Endothelial cell (in vitro differentiated cells): ENCODE data around the gene NCAPG2. TPM values are rescaled to one million over a fixed set of nuclear protein-coding genes. Genes with fewer than 3 reads are reported as not detected.

Experiments used
- DNase-seq: peaks from one replicate; pipeline ENCODE4 v3.0.0; 2021; ENCODE audit warnings: low spot score
- H3K27ac Mint-ChIP-seq: one replicate; pipeline ENCODE4 v1.8.0; 2021; ENCODE audit warnings: mixed read lengths, inconsistent platforms; ENCODE audit not compliant: unreplicated experiment
- H3K27me3 Mint-ChIP-seq: one replicate; pipeline ENCODE4 v1.8.0; 2021; ENCODE audit warnings: mild to moderate bottlenecking, moderate library complexity, mixed read lengths, inconsistent platforms; ENCODE audit not compliant: unreplicated experiment
- H3K36me3 Mint-ChIP-seq: one replicate; pipeline ENCODE4 v1.8.0; 2021; ENCODE audit warnings: mild to moderate bottlenecking, low read depth, mixed read lengths, inconsistent platforms; ENCODE audit not compliant: unreplicated experiment
- H3K4me1 Mint-ChIP-seq: one replicate; pipeline ENCODE4 v1.8.0; 2021; ENCODE audit warnings: mild to moderate bottlenecking, mixed read lengths, inconsistent platforms; ENCODE audit not compliant: unreplicated experiment
- H3K4me3 Mint-ChIP-seq: one replicate; pipeline ENCODE4 v1.8.0; 2021; ENCODE audit warnings: mild to moderate bottlenecking, mixed read lengths, inconsistent platforms; ENCODE audit not compliant: unreplicated experiment
- H3K9me3 Mint-ChIP-seq: one replicate; pipeline ENCODE4 v1.8.0; 2021; ENCODE audit warnings: mixed read lengths, inconsistent platforms; ENCODE audit not compliant: unreplicated experiment
- long read RNA-seq: library from polyadenylated mRNA; unstranded; transcript quantifications from one replicate; pipeline ENCODE4 v2.0.0, GENCODE V29; 2020; ENCODE audit not compliant: unreplicated experiment
- total RNA-seq: library from RNA; stranded (reverse); fragmentation: NEBNext Ultra II Directional; extraction: Animal tissue kit (Norgen Biotek cat#: 25700); gene quantifications from one replicate; pipeline ENCODE4 v1.2.1, GENCODE V29; 2021; ENCODE audit not compliant: unreplicated experiment
- TF ChIP-seq, protein P1 (sequence below): fragments of 200-600 bp; sonication (generic); IDR thresholded peaks from one replicate; pipeline ENCODE4 v1.5.0; 2021; ENCODE audit warnings: antibody characterized with exemption; ENCODE audit not compliant: unreplicated experiment

The NCAPG2 gene, protein sequence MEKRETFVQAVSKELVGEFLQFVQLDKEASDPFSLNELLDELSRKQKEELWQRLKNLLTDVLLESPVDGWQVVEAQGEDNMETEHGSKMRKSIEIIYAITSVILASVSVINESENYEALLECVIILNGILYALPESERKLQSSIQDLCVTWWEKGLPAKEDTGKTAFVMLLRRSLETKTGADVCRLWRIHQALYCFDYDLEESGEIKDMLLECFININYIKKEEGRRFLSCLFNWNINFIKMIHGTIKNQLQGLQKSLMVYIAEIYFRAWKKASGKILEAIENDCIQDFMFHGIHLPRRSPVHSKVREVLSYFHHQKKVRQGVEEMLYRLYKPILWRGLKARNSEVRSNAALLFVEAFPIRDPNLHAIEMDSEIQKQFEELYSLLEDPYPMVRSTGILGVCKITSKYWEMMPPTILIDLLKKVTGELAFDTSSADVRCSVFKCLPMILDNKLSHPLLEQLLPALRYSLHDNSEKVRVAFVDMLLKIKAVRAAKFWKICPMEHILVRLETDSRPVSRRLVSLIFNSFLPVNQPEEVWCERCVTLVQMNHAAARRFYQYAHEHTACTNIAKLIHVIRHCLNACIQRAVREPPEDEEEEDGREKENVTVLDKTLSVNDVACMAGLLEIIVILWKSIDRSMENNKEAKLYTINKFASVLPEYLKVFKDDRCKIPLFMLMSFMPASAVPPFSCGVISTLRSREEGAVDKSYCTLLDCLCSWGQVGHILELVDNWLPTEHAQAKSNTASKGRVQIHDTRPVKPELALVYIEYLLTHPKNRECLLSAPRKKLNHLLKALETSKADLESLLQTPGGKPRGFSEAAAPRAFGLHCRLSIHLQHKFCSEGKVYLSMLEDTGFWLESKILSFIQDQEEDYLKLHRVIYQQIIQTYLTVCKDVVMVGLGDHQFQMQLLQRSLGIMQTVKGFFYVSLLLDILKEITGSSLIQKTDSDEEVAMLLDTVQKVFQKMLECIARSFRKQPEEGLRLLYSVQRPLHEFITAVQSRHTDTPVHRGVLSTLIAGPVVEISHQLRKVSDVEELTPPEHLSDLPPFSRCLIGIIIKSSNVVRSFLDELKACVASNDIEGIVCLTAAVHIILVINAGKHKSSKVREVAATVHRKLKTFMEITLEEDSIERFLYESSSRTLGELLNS
- total RNA-seq = 25.6 TPM
- long read RNA-seq, partial matches to known transcripts = 0 of 2 reads
- long read RNA-seq, other reads (novel, unspliced or antisense) = 0 of 2 reads

DNA sequence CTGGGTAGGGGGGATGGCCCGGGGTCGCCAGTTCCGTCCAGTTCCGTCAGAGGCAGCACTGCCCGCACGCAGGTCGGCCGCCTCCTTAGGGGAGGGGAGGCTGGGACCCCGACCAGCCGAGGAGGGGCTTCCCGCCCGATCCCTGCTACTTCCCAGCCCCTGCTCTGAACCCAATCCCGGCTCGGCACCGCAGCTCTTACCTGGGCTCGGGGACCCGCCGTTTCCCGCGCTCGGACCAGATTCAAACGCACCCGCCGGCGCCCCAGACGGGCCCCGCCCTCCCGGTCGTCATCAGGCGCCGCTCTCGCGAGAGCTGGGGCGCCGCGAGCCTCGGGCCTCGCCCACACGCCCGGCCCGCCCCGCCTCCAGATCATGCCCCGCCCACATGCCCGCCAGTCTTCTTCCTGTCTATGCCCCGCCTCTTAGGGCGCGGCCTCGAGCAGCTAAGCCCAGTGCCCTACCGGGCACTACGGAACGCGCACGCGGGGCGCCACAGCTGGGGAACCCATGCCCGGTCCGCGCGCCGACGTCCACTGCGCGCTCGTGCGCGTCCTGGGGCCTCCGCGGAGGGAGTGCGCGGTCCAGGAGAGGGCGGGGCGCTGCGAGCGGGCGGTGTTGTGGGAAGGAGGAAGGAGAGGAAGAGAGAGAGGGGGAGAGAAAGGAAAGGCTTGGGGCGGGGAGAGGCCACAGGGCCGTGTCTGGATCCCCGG lies at the start of gene NCAPG2:
TSS of gene NCAPG2 (minus strand) at position 281 of the 710 bp plus-strand sequence. CDS start 2,905 bp downstream, outside the sequence.
- peak within 1 kb of the TSS; percentile 92 for H3K4me3 Mint-ChIP-seq
- peak; percentile 98 for DNase-seq
- H3K4me1 Mint-ChIP-seq = peaks cover 16% of the 10 kb centered on the region
- no peaks in the 10 kb centered on the region for H3K9me3 Mint-ChIP-seq
- H3K27ac Mint-ChIP-seq = peak within 1 kb of the TSS; percentile 44
- H3K36me3 Mint-ChIP-seq = peaks cover 21% of the 10 kb centered on the region
- TF ChIP-seq, protein P1, sequence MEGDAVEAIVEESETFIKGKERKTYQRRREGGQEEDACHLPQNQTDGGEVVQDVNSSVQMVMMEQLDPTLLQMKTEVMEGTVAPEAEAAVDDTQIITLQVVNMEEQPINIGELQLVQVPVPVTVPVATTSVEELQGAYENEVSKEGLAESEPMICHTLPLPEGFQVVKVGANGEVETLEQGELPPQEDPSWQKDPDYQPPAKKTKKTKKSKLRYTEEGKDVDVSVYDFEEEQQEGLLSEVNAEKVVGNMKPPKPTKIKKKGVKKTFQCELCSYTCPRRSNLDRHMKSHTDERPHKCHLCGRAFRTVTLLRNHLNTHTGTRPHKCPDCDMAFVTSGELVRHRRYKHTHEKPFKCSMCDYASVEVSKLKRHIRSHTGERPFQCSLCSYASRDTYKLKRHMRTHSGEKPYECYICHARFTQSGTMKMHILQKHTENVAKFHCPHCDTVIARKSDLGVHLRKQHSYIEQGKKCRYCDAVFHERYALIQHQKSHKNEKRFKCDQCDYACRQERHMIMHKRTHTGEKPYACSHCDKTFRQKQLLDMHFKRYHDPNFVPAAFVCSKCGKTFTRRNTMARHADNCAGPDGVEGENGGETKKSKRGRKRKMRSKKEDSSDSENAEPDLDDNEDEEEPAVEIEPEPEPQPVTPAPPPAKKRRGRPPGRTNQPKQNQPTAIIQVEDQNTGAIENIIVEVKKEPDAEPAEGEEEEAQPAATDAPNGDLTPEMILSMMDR = no peak
- peaks cover 6% of the 10 kb centered on the region for H3K27me3 Mint-ChIP-seq

DNA sequence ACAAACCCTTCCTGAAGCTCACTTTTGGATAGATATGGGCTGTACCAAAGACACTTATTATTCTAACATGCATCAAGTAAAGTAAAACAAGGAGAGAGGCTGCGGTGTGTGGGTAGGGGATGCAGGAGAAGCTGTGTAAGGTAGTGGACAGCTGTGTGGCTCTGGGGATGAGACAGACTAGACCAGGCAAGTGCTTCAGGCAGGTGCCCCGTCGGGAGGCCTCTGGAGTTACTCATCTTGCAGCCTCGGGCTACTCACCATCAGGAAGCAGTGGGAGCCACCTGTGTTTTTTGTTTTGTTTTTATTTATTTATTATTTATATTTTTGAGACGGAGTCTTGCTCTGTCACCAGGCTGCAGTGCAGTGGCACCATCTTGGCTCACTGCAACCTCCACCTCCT lies 49.3 kb upstream of the NCAPG2 start:
- Mint-ChIP-seq H3K27ac (no peak overlapping the region), H3K27me3 (no peaks in the 10 kb centered on the region), H3K9me3 (no peaks in the 10 kb centered on the region), H3K4me1 (peaks cover 9% of the 10 kb centered on the region), H3K4me3 (no peak overlapping the region), H3K36me3 (peaks cover 28% of the 10 kb centered on the region)
- DNase-seq = no peak
- TF ChIP-seq, protein P1 = no peak

DNA sequence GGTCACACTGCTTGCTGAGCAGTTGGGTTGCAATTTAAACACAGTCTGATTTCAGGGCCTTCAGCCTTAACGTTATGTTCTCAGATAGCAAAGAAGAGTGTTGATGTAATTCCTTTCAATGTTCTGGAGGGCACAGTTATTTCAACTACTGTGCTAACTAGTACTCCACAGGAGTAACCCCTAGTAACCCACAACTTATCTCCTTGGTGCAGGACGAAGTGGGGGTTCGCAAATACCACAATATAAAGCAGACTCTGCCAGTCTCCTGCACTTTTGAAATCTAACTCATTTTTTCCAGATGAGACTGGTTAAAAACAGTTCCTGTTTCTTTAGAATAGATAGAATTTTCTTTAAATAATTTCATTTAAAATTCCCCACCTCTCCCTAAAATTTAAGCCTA lies 47.1 kb upstream of the NCAPG2 start:
- no peak for DNase-seq
- no peak overlapping the region for H3K4me3 Mint-ChIP-seq
- TF ChIP-seq, protein P1 = no peak
- H3K27me3 Mint-ChIP-seq = no peaks in the 10 kb centered on the region
- H3K9me3 Mint-ChIP-seq = no peaks in the 10 kb centered on the region
- H3K4me1 Mint-ChIP-seq = peaks cover 9% of the 10 kb centered on the region
- no peak overlapping the region for H3K27ac Mint-ChIP-seq
- H3K36me3 Mint-ChIP-seq = peaks cover 18% of the 10 kb centered on the region

DNA sequence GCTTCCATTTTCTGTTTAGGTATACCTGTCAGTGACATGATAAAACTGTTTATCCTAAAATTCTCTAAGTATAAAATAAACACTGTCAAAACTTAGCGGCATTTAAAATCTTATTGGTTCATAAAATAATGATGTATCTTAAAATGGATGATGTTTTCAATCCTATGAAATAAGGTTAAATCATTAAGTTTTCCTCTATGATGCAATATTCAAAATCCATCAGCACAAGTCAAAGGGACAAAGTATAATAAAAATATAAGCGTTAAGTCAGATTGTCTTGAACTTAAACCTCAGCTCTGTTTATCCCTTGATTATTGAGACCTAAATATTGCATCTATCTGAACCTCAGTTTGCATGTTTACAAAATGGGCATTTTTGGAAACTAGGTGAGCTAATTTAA lies 46.6 kb upstream of the NCAPG2 start:
- TF ChIP-seq, protein P1 = no peak
- H3K4me1 Mint-ChIP-seq = peaks cover 9% of the 10 kb centered on the region
- peaks cover 22% of the 10 kb centered on the region for H3K36me3 Mint-ChIP-seq
- no peak for DNase-seq
- H3K27ac Mint-ChIP-seq = no peak overlapping the region
- H3K4me3 Mint-ChIP-seq = no peak overlapping the region
- no peaks in the 10 kb centered on the region for H3K27me3 Mint-ChIP-seq
- H3K9me3 Mint-ChIP-seq = no peaks in the 10 kb centered on the region
